Uterus (tissue), 2 donors: Measurements from ENCODE around the gene CELSR1.

Source experiments
- POLR2A ChIP-seq, 2 donors: fragments of 450-650 bp; IDR thresholded peaks; one replicate each; pipeline ENCODE4 v1.6.1; 2016; ENCODE audit warnings: antibody characterized with exemption in 2 of 2, mild to moderate bottlenecking in 1 of 2, moderate library complexity in 1 of 2
- TF ChIP-seq, protein P1 (sequence below), 4 experiments: fragments of 200-600 bp in 2 of 4; fragments of 450-650 bp in 2 of 4; sonication (generic) in 2 of 4; IDR thresholded peaks; one replicate each; pipeline ENCODE4 v1.5.1; 2016 to 2019; ENCODE audit warnings: antibody characterized with exemption in 4 of 4, mild to moderate bottlenecking in 2 of 4, moderate library complexity in 1 of 4

DNA sequence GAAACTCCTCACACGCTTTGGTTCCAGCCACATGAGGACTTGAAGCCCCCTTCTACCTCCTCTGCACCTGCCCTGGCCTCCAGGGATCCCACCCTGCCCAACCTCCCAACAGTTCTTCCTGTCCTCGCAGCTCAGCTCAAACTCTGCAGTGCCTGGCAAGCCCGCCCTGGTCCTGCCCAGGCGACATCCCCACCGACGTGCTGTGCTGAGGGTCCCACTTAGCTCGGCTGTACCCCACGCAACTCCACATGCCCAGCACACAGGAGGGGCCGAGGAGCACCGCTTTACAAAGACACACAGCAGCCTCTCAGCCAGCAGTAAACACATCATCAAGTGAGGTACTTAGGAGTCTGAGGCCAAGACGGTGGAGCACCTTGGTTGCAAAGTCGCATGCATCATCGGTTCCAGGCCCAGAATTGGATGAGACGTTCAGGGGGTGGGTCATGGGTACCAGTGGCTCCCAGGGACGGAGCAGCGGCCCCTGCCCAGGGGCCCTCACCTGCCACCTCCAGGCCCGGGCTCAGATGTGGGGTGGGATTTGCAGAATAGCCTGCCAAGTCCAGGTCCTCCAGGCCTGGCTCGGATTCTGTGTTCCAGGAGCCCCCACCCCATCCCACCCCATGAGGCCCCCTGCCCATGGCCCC lies 72.6 kb downstream of the CELSR1 start:
- TF ChIP-seq, protein P1, sequence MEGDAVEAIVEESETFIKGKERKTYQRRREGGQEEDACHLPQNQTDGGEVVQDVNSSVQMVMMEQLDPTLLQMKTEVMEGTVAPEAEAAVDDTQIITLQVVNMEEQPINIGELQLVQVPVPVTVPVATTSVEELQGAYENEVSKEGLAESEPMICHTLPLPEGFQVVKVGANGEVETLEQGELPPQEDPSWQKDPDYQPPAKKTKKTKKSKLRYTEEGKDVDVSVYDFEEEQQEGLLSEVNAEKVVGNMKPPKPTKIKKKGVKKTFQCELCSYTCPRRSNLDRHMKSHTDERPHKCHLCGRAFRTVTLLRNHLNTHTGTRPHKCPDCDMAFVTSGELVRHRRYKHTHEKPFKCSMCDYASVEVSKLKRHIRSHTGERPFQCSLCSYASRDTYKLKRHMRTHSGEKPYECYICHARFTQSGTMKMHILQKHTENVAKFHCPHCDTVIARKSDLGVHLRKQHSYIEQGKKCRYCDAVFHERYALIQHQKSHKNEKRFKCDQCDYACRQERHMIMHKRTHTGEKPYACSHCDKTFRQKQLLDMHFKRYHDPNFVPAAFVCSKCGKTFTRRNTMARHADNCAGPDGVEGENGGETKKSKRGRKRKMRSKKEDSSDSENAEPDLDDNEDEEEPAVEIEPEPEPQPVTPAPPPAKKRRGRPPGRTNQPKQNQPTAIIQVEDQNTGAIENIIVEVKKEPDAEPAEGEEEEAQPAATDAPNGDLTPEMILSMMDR (IDR thresholded peaks at IDR 0.05): no peak
- TF ChIP-seq POLR2A (IDR thresholded peaks at IDR 0.05): no peak
